RWPE2 (cell line): Measurements from ENCODE around the gene C2CD5.
A peak's percentile ranks its signal among the peaks of the same experiment; 100 is the strongest.

ENCODE experiments used
- ATAC-seq: fragments of 200-7000 bp; cut with Tn5 transposase; 3 replicates; pipeline ENCODE4 v1.9.1; 2021; ENCODE audit warnings: low read depth
- DNase-seq: peaks from one replicate; pipeline ENCODE4 v3.0.0-alpha.2; 2020; ENCODE audit warnings: low spot score
- H3K27ac ChIP-seq: fragments of 450-650 bp; 2 replicates; pipeline ENCODE4 v1.5.1; 2017; ENCODE audit warnings: mild to moderate bottlenecking; ENCODE audit not compliant: poor library complexity, severe bottlenecking
- H3K27me3 ChIP-seq: fragments of 250-450 bp; sonication (Bioruptor Pico); 2 replicates; pipeline ENCODE4 v1.5.1; 2021; ENCODE audit warnings: mild to moderate bottlenecking, moderate library complexity; ENCODE audit not compliant: insufficient read depth, poor library complexity, severe bottlenecking
- H3K36me3 ChIP-seq: fragments of 250-450 bp; sonication (Bioruptor Pico); 2 replicates; pipeline ENCODE4 v1.5.1; 2020; ENCODE audit warnings: low read depth, mild to moderate bottlenecking, moderate library complexity
- H3K4me1 ChIP-seq: fragments of 250-450 bp; sonication (Bioruptor Pico); 2 replicates; pipeline ENCODE4 v1.5.1; 2021; ENCODE audit warnings: mild to moderate bottlenecking, moderate library complexity; ENCODE audit not compliant: insufficient read depth, poor library complexity, severe bottlenecking
- H3K4me3 ChIP-seq: fragments of 250-450 bp; sonication (Bioruptor Pico); 2 replicates; pipeline ENCODE4 v1.5.1; 2021; ENCODE audit warnings: mild to moderate bottlenecking, moderate library complexity; ENCODE audit not compliant: severe bottlenecking
- H3K9me3 ChIP-seq: fragments of 250-450 bp; sonication (Bioruptor Pico); 2 replicates; pipeline ENCODE4 v1.5.1; 2021; ENCODE audit warnings: mild to moderate bottlenecking, moderate library complexity; ENCODE audit not compliant: severe bottlenecking
- TF ChIP-seq, protein P1 (sequence below): fragments of 450-650 bp; IDR thresholded peaks from one replicate; pipeline ENCODE4 v1.5.1; 2017; ENCODE audit warnings: mild to moderate bottlenecking, moderate library complexity; ENCODE audit not compliant: poor library complexity, severe bottlenecking

Gene C2CD5

DNA sequence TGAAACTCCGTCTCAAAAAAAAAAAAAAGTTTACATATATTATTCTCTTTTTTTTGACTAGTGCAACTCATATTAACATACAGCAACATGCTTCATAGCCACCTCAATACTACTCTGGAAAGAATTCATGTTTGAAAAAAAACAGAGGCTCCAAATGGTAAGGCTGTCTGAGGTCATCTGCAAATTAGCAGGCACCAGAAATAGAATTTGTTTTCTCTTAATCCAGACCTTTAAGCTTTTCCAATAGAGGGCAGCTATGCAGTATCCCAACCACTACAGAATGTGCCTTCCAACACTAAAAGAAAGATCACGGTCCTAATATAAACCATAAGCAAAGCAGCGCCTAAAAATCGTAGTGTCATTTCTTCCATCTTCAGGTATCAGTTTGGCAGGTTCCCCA lies 12.0 kb downstream of the C2CD5 start:
- H3K4me1 ChIP-seq, result peaks cover 15% of the 10 kb centered on the region
- ATAC-seq, result no peak
- no peaks in the 10 kb centered on the region for H3K9me3 ChIP-seq
- no peak for DNase-seq
- H3K27me3 ChIP-seq, result no peaks in the 10 kb centered on the region
- peaks cover 12% of the 10 kb centered on the region for H3K36me3 ChIP-seq
- TF ChIP-seq, protein P1, sequence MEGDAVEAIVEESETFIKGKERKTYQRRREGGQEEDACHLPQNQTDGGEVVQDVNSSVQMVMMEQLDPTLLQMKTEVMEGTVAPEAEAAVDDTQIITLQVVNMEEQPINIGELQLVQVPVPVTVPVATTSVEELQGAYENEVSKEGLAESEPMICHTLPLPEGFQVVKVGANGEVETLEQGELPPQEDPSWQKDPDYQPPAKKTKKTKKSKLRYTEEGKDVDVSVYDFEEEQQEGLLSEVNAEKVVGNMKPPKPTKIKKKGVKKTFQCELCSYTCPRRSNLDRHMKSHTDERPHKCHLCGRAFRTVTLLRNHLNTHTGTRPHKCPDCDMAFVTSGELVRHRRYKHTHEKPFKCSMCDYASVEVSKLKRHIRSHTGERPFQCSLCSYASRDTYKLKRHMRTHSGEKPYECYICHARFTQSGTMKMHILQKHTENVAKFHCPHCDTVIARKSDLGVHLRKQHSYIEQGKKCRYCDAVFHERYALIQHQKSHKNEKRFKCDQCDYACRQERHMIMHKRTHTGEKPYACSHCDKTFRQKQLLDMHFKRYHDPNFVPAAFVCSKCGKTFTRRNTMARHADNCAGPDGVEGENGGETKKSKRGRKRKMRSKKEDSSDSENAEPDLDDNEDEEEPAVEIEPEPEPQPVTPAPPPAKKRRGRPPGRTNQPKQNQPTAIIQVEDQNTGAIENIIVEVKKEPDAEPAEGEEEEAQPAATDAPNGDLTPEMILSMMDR, result no peak
- no peak overlapping the region for H3K4me3 ChIP-seq
- no peak overlapping the region for H3K27ac ChIP-seq

DNA sequence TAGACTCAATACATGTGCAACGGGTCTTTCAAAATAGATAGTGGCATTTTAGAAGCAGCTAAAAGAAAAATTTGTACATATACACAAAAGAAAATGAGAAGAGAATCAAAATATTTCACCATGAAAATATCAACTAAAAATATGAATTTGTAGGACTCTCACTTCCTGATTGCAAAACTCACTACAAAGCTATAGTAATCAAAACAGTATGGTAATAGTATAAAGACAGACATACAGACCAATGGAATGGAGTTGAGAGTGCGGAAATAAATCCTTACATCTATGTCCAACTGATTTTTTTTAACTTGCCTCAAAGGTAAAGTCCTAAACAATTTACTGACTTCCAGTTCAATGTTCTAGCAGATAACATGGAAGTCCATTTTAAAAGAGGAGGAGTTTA lies 13.1 kb downstream of the C2CD5 start:
- Histone ChIP-seq H3K27ac (no peak overlapping the region), H3K27me3 (no peaks in the 10 kb centered on the region), H3K4me1 (peaks cover 15% of the 10 kb centered on the region), H3K9me3 (no peaks in the 10 kb centered on the region), H3K4me3 (no peak overlapping the region), H3K36me3 (peaks cover 12% of the 10 kb centered on the region)
- ATAC-seq, result no peak
- TF ChIP-seq, protein P1, result no peak
- no peak for DNase-seq

DNA sequence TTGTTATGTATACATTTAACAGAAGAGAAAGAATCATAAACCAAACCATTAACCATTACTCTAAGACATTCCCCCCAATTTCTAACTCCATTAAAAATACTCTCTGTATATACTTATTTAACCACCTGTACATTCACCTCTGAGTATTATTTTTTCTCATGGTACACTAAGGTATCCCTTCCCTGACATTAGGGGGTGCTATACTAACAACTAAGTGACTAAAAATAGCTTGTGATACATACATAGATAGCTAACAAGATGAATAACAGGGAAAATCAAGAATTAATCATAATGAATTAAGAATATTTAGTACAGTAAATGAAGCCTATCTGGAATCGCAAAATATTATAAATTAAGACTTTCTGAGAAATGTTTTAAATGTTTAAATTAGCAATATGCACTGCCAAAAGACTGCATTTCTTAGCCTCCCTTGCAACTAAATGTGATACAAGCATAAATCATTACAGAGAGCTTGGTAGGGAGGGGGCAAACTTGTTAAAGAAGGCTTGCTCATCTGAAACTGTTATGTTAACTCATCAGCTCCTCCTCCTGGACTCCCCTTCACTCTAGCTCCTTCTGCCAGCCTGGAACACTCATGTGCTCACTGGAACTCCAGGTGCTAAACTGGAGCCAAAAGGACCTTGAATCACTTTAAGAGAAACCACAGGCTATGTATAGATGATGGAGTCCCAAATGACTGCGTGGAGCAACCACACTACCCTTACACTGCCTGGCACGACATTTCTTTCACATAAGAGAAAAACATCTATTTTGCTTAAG lies 14.9 kb downstream of the C2CD5 start:
- Histone ChIP-seq H3K4me1 (peaks cover 31% of the 10 kb centered on the region), H3K36me3 (peaks cover 12% of the 10 kb centered on the region), H3K9me3 (no peaks in the 10 kb centered on the region), H3K27ac (peak overlapping the region; percentile 75), H3K4me3 (no peak overlapping the region), H3K27me3 (no peaks in the 10 kb centered on the region)
- DNase-seq, result no peak
- TF ChIP-seq, protein P1, result peak; percentile 24
- peak; percentile 46; the same call in 1 of the 3 replicates for ATAC-seq

DNA sequence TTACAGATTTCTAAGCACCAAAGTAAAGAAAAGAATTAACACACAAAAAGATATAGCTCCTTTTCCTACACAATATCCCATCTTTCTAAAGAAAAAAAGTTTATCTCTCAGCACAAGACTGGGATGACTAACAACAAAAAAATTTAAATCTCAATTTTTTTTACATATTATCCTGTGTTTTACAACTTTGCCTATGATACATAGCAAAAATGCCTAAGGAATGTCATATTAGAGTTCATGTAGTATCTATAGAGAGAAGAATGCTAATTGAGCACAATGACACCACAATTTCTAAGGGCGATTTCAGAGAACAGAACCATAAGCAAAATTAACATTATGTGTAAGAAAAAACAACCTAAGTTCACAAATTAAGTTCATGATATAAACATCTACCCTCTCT lies 16.3 kb downstream of the C2CD5 start:
- ATAC-seq (peak; percentile 78), DNase-seq (no peak)
- Histone ChIP-seq H3K4me3 (no peak overlapping the region), H3K27me3 (no peaks in the 10 kb centered on the region), H3K9me3 (no peaks in the 10 kb centered on the region), H3K4me1 (peaks cover 39% of the 10 kb centered on the region), H3K36me3 (peaks cover 16% of the 10 kb centered on the region), H3K27ac (peak overlapping the region; percentile 75)
- TF ChIP-seq, protein P1, result no peak

DNA sequence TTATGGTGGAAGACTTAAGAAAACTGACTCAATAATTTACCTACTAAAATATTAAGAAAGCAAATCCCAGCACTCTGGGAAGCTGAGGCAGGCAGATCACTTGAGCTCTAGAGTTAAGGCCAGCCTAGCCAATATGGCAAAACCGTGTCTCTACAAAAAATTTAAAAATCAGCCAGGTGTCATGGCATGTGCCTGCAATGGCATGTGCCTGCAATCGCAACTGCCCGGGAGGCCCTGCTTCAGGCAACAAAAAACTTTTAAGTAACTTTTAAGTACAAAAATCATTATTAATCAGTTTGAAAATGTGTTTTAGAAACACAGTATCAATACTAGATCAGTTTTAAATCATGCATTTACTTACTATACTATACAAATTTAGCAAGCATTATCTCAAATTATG lies 17.5 kb downstream of the C2CD5 start:
- ATAC-seq, result no peak
- no peak for DNase-seq
- no peak overlapping the region for H3K4me3 ChIP-seq
- no peaks in the 10 kb centered on the region for H3K9me3 ChIP-seq
- peak overlapping the region; percentile 75 for H3K27ac ChIP-seq
- peaks cover 39% of the 10 kb centered on the region for H3K4me1 ChIP-seq
- no peaks in the 10 kb centered on the region for H3K27me3 ChIP-seq
- H3K36me3 ChIP-seq, result peaks cover 16% of the 10 kb centered on the region
- TF ChIP-seq, protein P1, result no peak
